ENCODE results near the gene CAPN11.

DNA sequence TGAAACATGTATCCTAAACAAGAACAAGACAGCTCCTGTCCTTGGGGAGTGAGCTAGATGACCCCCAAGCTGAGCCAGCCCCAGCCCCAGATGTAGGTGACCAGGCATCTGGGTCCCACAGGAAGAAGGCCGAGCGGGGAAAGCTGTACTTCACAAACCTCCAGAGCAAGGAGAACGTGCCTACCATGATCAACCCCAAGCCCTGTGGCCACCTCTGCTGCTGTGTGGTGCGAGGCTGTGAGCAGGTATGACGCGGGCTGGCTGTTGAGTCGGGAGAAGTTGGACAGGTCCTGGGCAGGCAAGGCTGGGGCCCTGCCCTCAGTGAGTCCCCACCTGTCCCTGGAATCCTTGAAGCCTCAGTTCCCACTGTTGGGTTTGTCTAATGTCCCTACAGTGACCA, 11.4 kb upstream of the CAPN11 start:
- TF ChIP-seq, protein P1, sequence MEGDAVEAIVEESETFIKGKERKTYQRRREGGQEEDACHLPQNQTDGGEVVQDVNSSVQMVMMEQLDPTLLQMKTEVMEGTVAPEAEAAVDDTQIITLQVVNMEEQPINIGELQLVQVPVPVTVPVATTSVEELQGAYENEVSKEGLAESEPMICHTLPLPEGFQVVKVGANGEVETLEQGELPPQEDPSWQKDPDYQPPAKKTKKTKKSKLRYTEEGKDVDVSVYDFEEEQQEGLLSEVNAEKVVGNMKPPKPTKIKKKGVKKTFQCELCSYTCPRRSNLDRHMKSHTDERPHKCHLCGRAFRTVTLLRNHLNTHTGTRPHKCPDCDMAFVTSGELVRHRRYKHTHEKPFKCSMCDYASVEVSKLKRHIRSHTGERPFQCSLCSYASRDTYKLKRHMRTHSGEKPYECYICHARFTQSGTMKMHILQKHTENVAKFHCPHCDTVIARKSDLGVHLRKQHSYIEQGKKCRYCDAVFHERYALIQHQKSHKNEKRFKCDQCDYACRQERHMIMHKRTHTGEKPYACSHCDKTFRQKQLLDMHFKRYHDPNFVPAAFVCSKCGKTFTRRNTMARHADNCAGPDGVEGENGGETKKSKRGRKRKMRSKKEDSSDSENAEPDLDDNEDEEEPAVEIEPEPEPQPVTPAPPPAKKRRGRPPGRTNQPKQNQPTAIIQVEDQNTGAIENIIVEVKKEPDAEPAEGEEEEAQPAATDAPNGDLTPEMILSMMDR (IDR thresholded peaks at IDR 0.05; ENCODE audit: insufficient read depth, low read length, poor library complexity, severe bottlenecking): no peak
- TF ChIP-seq EZH2phosphoT487 (conservative IDR thresholded peaks at IDR 0.05; ENCODE audit: low read length): no peak

All from SU-DHL-6 (cell line).